DOHH2 (cell line): ENCODE measurements around the gene CD99.

Source experiments
- H3F3A ChIP-seq: fragments of 200-600 bp; sonication (generic), shearing (Covaris generic); 2 replicates; pipeline ENCODE4 v1.6.0; 2016; ENCODE audit warnings: antibody characterized with exemption, mild to moderate bottlenecking; ENCODE audit not compliant: control insufficient read depth, insufficient read depth
- H3K27ac ChIP-seq: fragments of 200-600 bp; sonication (generic); 2 replicates; pipeline ENCODE4 v1.5.1; 2014; ENCODE audit warnings: low read depth, mild to moderate bottlenecking, low read length, moderate library complexity
- H3K27me3 ChIP-seq: fragments of 200-600 bp; sonication (generic); 2 replicates; pipeline ENCODE4 v1.6.1; 2014; ENCODE audit warnings: mild to moderate bottlenecking, low read length, mixed read lengths; ENCODE audit not compliant: control insufficient read depth
- H3K36me3 ChIP-seq: fragments of 200-600 bp; sonication (generic); 2 replicates; pipeline ENCODE4 v1.6.1; 2014; ENCODE audit warnings: mild to moderate bottlenecking, low read length, moderate library complexity, mixed read lengths; ENCODE audit not compliant: control insufficient read depth
- H3K4me1 ChIP-seq: fragments of 200-600 bp; sonication (generic); 2 replicates; pipeline ENCODE4 v1.6.1; 2014; ENCODE audit warnings: mild to moderate bottlenecking, low read length, mixed read lengths; ENCODE audit not compliant: control insufficient read depth
- H3K4me2 ChIP-seq: fragments of 200-600 bp; sonication (generic); 2 replicates; pipeline ENCODE4 v1.6.0; 2014; ENCODE audit warnings: mild to moderate bottlenecking, low read length, moderate library complexity
- H3K4me3 ChIP-seq: fragments of 200-600 bp; sonication (generic); 2 replicates; pipeline ENCODE4 v1.5.1; 2014; ENCODE audit warnings: mild to moderate bottlenecking, low read length, mixed read lengths
- H3K79me2 ChIP-seq: fragments of 200-600 bp; sonication (generic); 2 replicates; pipeline ENCODE4 v1.6.1; 2014; ENCODE audit warnings: mild to moderate bottlenecking, low read length, mixed read lengths; ENCODE audit not compliant: control insufficient read depth
- H3K9me2 ChIP-seq: fragments of 200-600 bp; sonication (generic); replicated peaks from 2 replicates; pipeline ENCODE4 v1.6.1; 2014; ENCODE audit warnings: mild to moderate bottlenecking, low read length, mixed read lengths; ENCODE audit not compliant: control insufficient read depth
- H3K9me3 ChIP-seq: fragments of 200-600 bp; sonication (generic); 2 replicates; pipeline ENCODE4 v1.6.1; 2014; ENCODE audit warnings: antibody characterized with exemption, low read length, mixed read lengths; ENCODE audit not compliant: control insufficient read depth, insufficient read depth
- H4K20me1 ChIP-seq: fragments of 200-600 bp; sonication (generic); 2 replicates; pipeline ENCODE4 v1.6.0; 2014; ENCODE audit warnings: low read depth, mild to moderate bottlenecking, antibody characterized with exemption, low read length, moderate library complexity; ENCODE audit not compliant: control insufficient read depth, insufficient read depth
- CTCF ChIP-seq: fragments of 200-600 bp; sonication (generic); IDR thresholded peaks from one replicate; pipeline ENCODE4 v1.5.1; 2014; ENCODE audit warnings: antibody characterized with exemption, mild to moderate bottlenecking, low read depth, low read length; ENCODE audit not compliant: poor library complexity, severe bottlenecking
- EZH2phosphoT487 ChIP-seq: fragments of 200-600 bp; sonication (generic); IDR thresholded peaks from 2 replicates; pipeline ENCODE4 v1.6.1; 2017; ENCODE audit warnings: borderline replicate concordance, mild to moderate bottlenecking, antibody characterized with exemption, low read length, moderate library complexity, mixed read lengths

The CD99 gene

GRCh38 chrX:2658585-2659292 lies 32.4 kb upstream of the CD99 start:
- H3K36me3 ChIP-seq = no peaks in the 10 kb centered on the region
- no peaks in the 10 kb centered on the region for H3K79me2 ChIP-seq
- no peaks in the 10 kb centered on the region for H3K9me2 ChIP-seq
- TF ChIP-seq EZH2phosphoT487 (no peak), CTCF (no peak)
- no peaks in the 10 kb centered on the region for H3K9me3 ChIP-seq
- no peak overlapping the region for H3K4me3 ChIP-seq
- H4K20me1 ChIP-seq = no peaks in the 10 kb centered on the region
- no peak overlapping the region for H3K4me2 ChIP-seq
- peaks cover 8% of the 10 kb centered on the region; the same call in 1 of the 2 replicates for H3F3A ChIP-seq
- H3K4me1 ChIP-seq = peaks cover 4% of the 10 kb centered on the region
- no peaks in the 10 kb centered on the region for H3K27me3 ChIP-seq
- H3K27ac ChIP-seq = no peak overlapping the region

GRCh38 chrX:2662586-2662985 lies 28.5 kb upstream of the CD99 start:
- Histone ChIP-seq H3K4me3 (no peak overlapping the region), H3K9me3 (no peaks in the 10 kb centered on the region), H3K27me3 (no peaks in the 10 kb centered on the region), H3K36me3 (no peaks in the 10 kb centered on the region), H3K4me2 (no peak overlapping the region), H4K20me1 (no peaks in the 10 kb centered on the region), H3K79me2 (no peaks in the 10 kb centered on the region), H3F3A (peaks cover 6% of the 10 kb centered on the region; the same call in 1 of the 2 replicates), H3K4me1 (peaks cover 4% of the 10 kb centered on the region), H3K27ac (no peak overlapping the region), H3K9me2 (no peaks in the 10 kb centered on the region)
- TF ChIP-seq EZH2phosphoT487 (no peak), CTCF (no peak)

- Histone ChIP-seq H3F3A (no peaks in the 10 kb centered on the region), H3K9me2 (no peaks in the 10 kb centered on the region), H3K36me3 (no peaks in the 10 kb centered on the region), H3K27me3 (no peaks in the 10 kb centered on the region), H3K27ac (no peak overlapping the region), H3K4me1 (no peaks in the 10 kb centered on the region), H4K20me1 (no peaks in the 10 kb centered on the region), H3K4me3 (no peak overlapping the region), H3K9me3 (no peaks in the 10 kb centered on the region), H3K79me2 (no peaks in the 10 kb centered on the region), H3K4me2 (no peak overlapping the region)
- TF ChIP-seq EZH2phosphoT487 (no peak), CTCF (no peak)
These were observed 26.6 kb upstream of the CD99 start for GRCh38 chrX:2664502-2664901.
